ENCODE measurements around the gene OLIG2.

OLIG2 gene

GRCh38 chr21:33033961-33034413 lies 8.3 kb downstream of the OLIG2 start:
- DNase-seq = no peak

- no peak for DNase-seq
These were observed 9.4 kb downstream of the OLIG2 start for GRCh38 chr21:33035147-33035546.

GRCh38 chr21:33036430-33037162 lies 10.9 kb downstream of the OLIG2 start:
- DNase-seq = no peak

- no peak for DNase-seq
These were observed 11.8 kb downstream of the OLIG2 start for GRCh38 chr21:33037501-33037900.

GRCh38 chr21:33039536-33039935 lies 13.8 kb downstream of the OLIG2 start:
- DNase-seq = no peak

GRCh38 chr21:33040215-33040614 lies 14.5 kb downstream of the OLIG2 start:
- DNase-seq = no peak

- DNase-seq = no peak
These were observed 16.2 kb downstream of the OLIG2 start for GRCh38 chr21:33041981-33042380.

- no peak for DNase-seq
These were observed 17.1 kb downstream of the OLIG2 start for GRCh38 chr21:33042812-33043211.

GRCh38 chr21:33046455-33046854 lies 20.7 kb downstream of the OLIG2 start:
- no peak for DNase-seq

GRCh38 chr21:33047231-33047630 lies 21.5 kb downstream of the OLIG2 start:
- no peak for DNase-seq

- DNase-seq = no peak
These were observed 26.2 kb downstream of the OLIG2 start for GRCh38 chr21:33051925-33052324.

- no peak for DNase-seq
These were observed 28.2 kb downstream of the OLIG2 start for GRCh38 chr21:33053951-33054350.

GRCh38 chr21:33055991-33056390 lies 30.3 kb downstream of the OLIG2 start:
- DNase-seq = no peak

- DNase-seq = no peak
These were observed 31.7 kb downstream of the OLIG2 start for GRCh38 chr21:33057385-33057940.

GRCh38 chr21:33058527-33058926 lies 32.8 kb downstream of the OLIG2 start:
- no peak for DNase-seq

- DNase-seq = no peak
These were observed 33.2 kb downstream of the OLIG2 start for GRCh38 chr21:33058957-33059356.

GRCh38 chr21:33059380-33059841 lies 33.7 kb downstream of the OLIG2 start:
- DNase-seq = no peak

- DNase-seq = no peak
These were observed 35.5 kb downstream of the OLIG2 start for GRCh38 chr21:33061233-33061632.

- no peak for DNase-seq
These were observed 37.7 kb downstream of the OLIG2 start for GRCh38 chr21:33063375-33063883.

GRCh38 chr21:33063907-33064622 lies 38.3 kb downstream of the OLIG2 start:
- DNase-seq = no peak

- DNase-seq = no peak
These were observed 39.1 kb downstream of the OLIG2 start for GRCh38 chr21:33064623-33065390.

- DNase-seq = no peak
These were observed 41.3 kb downstream of the OLIG2 start for GRCh38 chr21:33067043-33067442.

GRCh38 chr21:33067457-33067856 lies 41.7 kb downstream of the OLIG2 start:
- DNase-seq = no peak
